Stimulated activated CD4-positive, alpha-beta T cell treated with anti-CD3 and anti-CD28 coated beads, Interleukin-2, amount 100 ng/mL, for 24 hours (primary cell): ENCODE data around the gene C15orf39.
"Not testable (repeated sequence)": the region's sequence is repeated elsewhere in the genome, so short reads cannot be mapped to it uniquely, and the experiment has no call there.

Experiments
- DNase-seq, 2 donors: peaks; one replicate each; pipeline ENCODE4 v3.0.0-alpha.2; 2020

The C15orf39 gene

GRCh38 chr15:75213212-75213767 lies 11.6 kb downstream of the C15orf39 start:
- no peak for DNase-seq

GRCh38 chr15:75213768-75214221 lies 12.1 kb downstream of the C15orf39 start:
- no peak for DNase-seq

GRCh38 chr15:75214293-75215096 lies 12.8 kb downstream of the C15orf39 start:
- no peak for DNase-seq

- DNase-seq: peak in 1 of 2 donors; percentile 8
Measured at GRCh38 chr15:75215107-75216004, 13.7 kb downstream of the C15orf39 start.

DNA sequence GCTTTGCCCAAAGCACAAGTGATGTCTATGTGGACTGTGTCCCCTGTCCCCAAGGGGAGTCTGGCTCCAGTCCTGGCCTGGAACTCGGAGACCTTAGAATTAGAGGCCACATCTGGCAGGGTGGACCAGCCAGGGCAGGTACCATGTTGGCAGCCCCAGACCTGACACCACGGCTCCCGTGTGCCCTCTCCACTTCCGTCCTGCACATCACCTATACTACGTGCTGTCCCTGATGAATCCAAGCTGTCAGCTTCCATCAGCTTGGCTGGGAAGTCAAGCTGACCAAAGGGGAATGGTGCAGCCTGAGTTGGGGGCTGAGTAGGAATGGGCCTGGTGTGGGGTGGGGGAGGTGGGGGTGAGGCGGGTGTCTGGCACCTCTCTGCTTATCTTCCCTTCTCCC lies 15.3 kb downstream of the C15orf39 start:
- no peak for DNase-seq

DNA sequence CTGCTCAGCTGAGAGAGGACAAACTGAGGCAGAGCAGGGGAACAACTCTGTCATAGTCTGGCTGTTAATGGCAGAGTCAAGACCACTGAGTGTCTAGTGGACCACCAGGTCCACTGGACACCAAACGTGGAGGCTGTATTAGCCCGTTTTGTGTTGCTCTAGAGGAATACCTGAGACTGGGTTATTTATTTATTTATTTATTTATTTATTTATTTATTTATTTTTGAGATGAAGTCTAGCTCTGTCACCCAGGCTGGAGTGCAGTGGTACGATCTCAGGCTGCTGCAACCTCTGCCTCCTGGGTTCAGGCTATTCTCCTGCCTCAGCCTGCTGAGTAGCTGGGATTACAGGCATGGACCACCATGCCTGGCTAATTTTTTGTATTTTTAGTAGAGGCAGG lies 15.9 kb downstream of the C15orf39 start:
- not testable (repeated sequence) for DNase-seq

- not testable (repeated sequence) for DNase-seq
Measured at GRCh38 chr15:75219507-75219929, 17.8 kb downstream of the C15orf39 start.

GRCh38 chr15:75223688-75224087 lies 22.0 kb downstream of the C15orf39 start:
- DNase-seq: no peak

DNA sequence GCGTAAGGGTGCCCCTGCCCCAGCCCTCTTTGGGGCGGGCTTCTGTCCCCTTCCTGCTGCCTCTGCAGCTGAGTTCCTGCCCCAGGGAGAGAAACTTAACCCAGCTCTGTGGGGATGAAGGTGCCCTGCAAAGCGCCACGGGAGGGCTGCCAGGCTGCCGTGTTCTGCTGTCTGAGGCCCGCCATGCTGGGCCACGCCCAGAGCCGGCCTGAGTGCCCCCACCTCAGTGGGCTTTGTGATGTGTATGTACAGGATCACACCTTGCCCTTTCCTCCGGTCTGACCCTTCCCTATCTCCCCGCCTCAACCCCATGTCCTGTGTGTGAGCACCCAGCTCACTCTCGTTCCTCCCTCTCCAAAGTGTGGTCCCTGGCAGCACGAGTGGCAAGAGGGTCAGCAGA lies 22.6 kb downstream of the C15orf39 start:
- DNase-seq: no peak

GRCh38 chr15:75225102-75225836 lies 23.6 kb downstream of the C15orf39 start:
- not testable (repeated sequence) for DNase-seq

GRCh38 chr15:75225951-75226732 lies 24.5 kb downstream of the C15orf39 start:
- no peak for DNase-seq

- DNase-seq: not testable (repeated sequence)
Measured at GRCh38 chr15:75227112-75227511, 25.4 kb downstream of the C15orf39 start.

- no peak for DNase-seq
Measured at GRCh38 chr15:75227663-75228280, 26.1 kb downstream of the C15orf39 start.

- no peak for DNase-seq
Measured at GRCh38 chr15:75228787-75229186, 27.1 kb downstream of the C15orf39 start.

GRCh38 chr15:75229191-75230015 lies 27.7 kb downstream of the C15orf39 start:
- no peak for DNase-seq

DNA sequence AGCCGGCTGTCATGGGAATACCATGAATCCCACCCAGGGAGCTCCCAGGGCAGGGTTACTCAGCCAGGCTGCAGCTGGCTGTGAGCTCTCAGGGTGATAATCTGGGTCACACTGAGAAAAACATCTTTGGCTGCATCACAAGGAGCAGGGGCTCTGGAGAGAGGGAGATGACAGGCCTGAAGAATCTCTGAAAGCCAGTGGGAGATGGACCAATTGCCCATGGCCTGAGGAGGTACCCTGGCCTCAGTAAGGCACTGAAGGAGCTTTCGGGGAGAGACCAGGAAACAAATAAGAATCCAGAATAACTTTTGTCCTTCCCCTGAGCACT lies 28.3 kb downstream of the C15orf39 start:
- DNase-seq: no peak

GRCh38 chr15:75230551-75231371 lies 29.1 kb downstream of the C15orf39 start:
- DNase-seq: no peak

DNA sequence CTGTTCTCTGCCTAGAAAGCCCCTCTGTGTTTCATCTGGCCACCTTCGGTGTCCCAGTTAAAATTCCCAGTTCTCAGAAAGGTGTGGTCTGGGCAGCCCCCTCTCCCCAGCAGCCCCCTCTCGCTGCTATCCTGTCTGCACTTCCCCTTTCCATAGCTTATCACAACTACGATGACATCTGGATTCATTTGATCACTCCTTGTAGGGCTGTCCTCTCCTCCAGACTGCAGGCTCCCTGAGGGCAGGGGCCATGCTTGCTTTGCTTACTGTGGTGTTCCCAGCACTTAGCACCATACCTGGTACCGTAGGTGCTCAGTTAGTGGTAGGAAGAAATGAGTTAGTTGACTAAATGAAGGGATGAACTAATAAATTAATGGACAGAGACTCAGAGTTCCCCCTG lies 30.2 kb downstream of the C15orf39 start:
- DNase-seq: no peak

DNA sequence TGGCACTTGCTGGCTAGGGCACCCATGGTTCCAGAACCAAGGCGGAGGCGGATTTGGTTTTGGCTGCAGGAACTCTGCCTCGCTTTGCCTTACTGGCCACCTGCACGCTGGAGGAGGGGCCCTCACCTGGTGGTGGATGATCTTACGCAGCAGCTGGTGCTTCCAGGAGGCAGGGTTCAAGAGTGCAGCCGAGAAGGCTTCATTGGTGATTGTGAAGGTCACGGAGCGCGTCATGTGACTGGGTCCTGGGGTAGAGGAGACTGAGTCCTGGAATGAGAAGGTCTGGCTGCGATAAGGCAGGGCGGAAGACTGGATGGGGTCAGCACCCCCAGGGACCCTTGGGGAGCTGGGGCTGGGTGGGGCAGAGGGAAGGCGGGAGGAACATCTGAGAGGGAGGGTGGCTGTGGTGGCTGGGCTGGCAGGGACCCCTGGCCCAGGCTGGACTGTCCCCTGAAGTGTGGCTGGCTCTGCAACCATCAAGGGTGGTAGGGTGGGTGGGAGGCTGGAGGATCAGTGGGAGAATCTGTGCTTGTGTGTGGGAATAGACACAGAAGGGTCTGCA lies 30.7 kb downstream of the C15orf39 start:
- DNase-seq: no peak
